Stimulated activated naive CD4-positive, alpha-beta T cell treated with Interleukin-2 at 50 U/mL for 16 hours (primary cell): ENCODE measurements around the gene ESD.
"Not testable (repeated sequence)": the region's sequence is repeated elsewhere in the genome, so short reads cannot be mapped to it uniquely, and the experiment has no call there.

Experiments
- DNase-seq: peaks from one replicate; lab custom pipeline; 2025; lab: John Stamatoyannopoulos, UW

Gene ESD

GRCh38 chr13:46796515-46797474, at the start of gene ESD:
Gene ESD, minus strand, starts transcription at chr13:46797161. Its CDS starts 5,748 bp downstream, at chr13:46791413.
- peak; percentile 89 for DNase-seq

- no peak for DNase-seq
These were observed 49.8 kb upstream of the ESD start for GRCh38 chr13:46846726-46847125.

GRCh38 chr13:46845146-46845545, 48.2 kb upstream of the ESD start:
- DNase-seq = no peak

- no peak for DNase-seq
These were observed 47.5 kb upstream of the ESD start for GRCh38 chr13:46844431-46844830.

- DNase-seq = no peak
These were observed 42.4 kb upstream of the ESD start for GRCh38 chr13:46839399-46839798.

- DNase-seq = no peak
These were observed 37.7 kb upstream of the ESD start for GRCh38 chr13:46834657-46835056.

GRCh38 chr13:46831588-46832194, 34.7 kb upstream of the ESD start:
- DNase-seq = no peak

GRCh38 chr13:46830405-46831005, 33.5 kb upstream of the ESD start:
- no peak for DNase-seq

- no peak for DNase-seq
These were observed 25.6 kb upstream of the ESD start for GRCh38 chr13:46822551-46822950.

- DNase-seq = no peak
These were observed 21.0 kb upstream of the ESD start for GRCh38 chr13:46817838-46818476.

GRCh38 chr13:46817095-46817494, 20.1 kb upstream of the ESD start:
- DNase-seq = no peak

- DNase-seq = no peak
These were observed 19.4 kb upstream of the ESD start for GRCh38 chr13:46816371-46816770.

- no peak for DNase-seq
These were observed 15.4 kb upstream of the ESD start for GRCh38 chr13:46812301-46812797.

GRCh38 chr13:46810440-46810839, 13.5 kb upstream of the ESD start:
- no peak for DNase-seq

- not testable (repeated sequence) for DNase-seq
These were observed 8.0 kb upstream of the ESD start for GRCh38 chr13:46804921-46805320.

GRCh38 chr13:46804391-46804815, 7.4 kb upstream of the ESD start:
- DNase-seq = no peak

- no peak for DNase-seq
These were observed 6.6 kb upstream of the ESD start for GRCh38 chr13:46803586-46803985.

GRCh38 chr13:46801858-46802257, 4.9 kb upstream of the ESD start:
- no peak for DNase-seq

GRCh38 chr13:46799139-46799538, 2.2 kb upstream of the ESD start:
- DNase-seq = no peak

GRCh38 chr13:46797501-46798237, 708 bp upstream of the ESD start:
- DNase-seq = no peak

GRCh38 chr13:46796129-46796514, 839 bp downstream of the ESD start:
- DNase-seq = no peak

GRCh38 chr13:46795321-46795720, 1.6 kb downstream of the ESD start:
- DNase-seq = no peak
